HG03575 (cell line): Measurements from ENCODE around the gene ZNF564.
"Not testable (repeated sequence)": the region's sequence is repeated elsewhere in the genome, so short reads cannot be mapped to it uniquely, and the experiment has no call there.

Experiments used
- ATAC-seq: cut with Tn5 transposase; IDR thresholded peaks from one replicate; pipeline ENCODE4 v1.9.1; 2021; ENCODE audit not compliant: unreplicated experiment, insufficient number of reproducible peaks, low FRiP score; ENCODE audit errors: extremely low read depth

The ZNF564 gene

GRCh38 chr19:12551060-12551832, at the start of gene ZNF564:
Gene ZNF564, minus strand, starts transcription at chr19:12551482. Its CDS starts 150 bp downstream, at chr19:12551332.
- peak; percentile 81 for ATAC-seq

DNA sequence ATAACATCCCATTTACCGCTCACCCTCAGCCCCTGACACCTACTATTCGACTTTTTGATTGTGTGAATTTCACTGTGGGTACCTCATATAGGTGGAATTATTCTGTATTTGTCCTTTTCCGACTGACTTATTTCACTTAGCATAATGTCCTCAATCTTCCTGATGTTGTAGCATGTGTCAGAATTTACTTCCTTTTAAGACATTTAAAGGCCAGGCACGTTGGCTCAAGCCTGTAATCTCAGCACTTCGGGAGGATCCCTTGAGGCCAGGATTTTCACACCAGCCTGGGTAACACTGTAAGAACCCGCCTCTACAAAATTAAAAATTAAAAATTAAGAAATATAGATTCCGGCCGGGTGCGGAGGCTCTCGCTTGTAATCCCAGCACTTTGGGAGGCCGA, 46.3 kb upstream of the ZNF564 start:
- no peak for ATAC-seq

GRCh38 chr19:12596927-12597548, 45.8 kb upstream of the ZNF564 start:
- no peak for ATAC-seq

GRCh38 chr19:12596485-12596884, 45.2 kb upstream of the ZNF564 start:
- no peak for ATAC-seq

GRCh38 chr19:12581100-12581499, 29.8 kb upstream of the ZNF564 start:
- no peak for ATAC-seq

- ATAC-seq: no peak
These were observed 29.0 kb upstream of the ZNF564 start for GRCh38 chr19:12580180-12580694.

- no peak for ATAC-seq
These were observed 27.4 kb upstream of the ZNF564 start for GRCh38 chr19:12578641-12579040.

DNA sequence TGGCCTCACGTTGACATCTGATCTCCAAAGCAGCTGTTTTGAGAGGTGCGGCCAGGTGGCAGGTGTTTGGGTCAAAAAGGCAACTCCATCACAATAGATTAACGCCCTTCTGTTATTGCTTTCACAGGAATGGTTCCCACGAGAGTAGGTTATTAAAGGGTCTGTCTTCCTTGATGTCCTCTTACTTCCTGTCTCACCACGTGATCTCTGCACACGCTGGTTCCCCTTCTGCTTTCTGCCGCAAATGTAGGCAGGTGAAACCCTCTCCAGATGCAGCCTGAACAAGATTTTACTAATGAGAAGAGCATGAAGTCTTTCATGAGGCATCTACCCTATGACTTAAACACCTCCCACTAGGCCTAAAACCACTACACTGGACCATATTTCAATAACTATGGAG, 22.8 kb upstream of the ZNF564 start:
- no peak for ATAC-seq

DNA sequence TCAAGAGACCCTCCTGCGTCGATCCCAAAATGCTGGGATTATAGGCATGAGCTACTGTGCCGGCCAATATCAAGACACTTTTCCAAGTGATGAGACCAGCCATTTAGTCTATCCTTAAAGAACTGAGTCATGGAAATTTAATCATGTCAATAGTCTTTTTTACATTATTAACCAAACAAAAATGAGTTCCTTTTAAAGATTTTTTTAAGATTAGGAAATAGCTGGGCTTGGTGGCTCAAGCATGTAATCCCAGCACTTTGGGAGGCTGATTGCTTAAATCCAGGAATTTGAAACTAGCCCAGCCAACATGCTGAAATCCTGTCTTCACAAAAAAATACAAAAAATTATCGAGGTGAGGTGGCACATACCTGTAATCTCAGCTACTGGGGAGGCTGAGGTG, 16.7 kb upstream of the ZNF564 start:
- ATAC-seq: no peak

DNA sequence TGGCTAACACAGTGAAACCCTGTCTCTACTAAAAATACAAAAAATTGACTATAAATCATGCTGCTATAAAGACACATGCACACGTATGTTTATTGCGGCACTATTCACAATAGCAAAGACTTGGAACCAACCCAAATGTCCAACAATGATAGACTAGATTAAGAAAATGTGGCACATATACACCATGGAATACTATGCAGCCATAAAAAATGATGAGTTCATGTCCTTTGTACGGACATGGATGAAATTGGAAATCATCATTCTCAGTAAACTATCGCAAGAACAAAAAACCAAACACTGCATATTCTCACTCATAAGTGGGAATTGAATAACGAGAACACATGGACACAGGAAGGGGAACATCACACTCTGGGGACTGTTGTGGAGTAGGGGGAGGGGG, 15.1 kb upstream of the ZNF564 start:
- ATAC-seq: not testable (repeated sequence)

DNA sequence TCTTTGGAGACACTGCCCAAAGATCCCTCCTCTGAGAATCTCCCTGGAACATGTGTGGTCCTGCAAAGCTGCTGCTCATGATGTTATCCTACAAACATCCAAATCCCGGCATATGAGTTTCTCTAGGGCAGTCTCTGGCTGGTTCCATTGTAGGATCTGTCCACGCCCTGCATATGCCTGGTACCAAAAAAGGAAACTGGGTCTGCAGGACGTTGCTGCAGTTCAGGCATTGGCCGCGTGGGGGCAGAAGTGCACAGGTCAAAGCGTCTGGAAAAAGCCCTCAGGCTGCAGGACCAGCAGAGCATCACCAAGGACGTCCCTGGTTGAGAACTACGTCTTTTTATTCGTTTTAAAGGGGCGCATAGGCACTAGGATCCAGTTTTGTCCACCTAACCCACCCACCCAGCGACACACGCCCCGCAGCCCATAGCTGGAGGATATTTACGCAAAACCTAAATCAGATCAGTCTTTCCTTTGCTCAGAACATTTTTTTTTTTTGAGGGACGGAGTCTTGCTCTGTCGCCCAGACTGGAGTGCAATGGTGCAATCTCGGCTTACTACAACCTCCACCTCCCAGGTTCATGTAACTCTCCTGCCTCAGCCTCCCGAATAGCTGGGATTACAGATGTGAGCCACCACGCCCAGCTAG, 12.9 kb upstream of the ZNF564 start:
- ATAC-seq: no peak

DNA sequence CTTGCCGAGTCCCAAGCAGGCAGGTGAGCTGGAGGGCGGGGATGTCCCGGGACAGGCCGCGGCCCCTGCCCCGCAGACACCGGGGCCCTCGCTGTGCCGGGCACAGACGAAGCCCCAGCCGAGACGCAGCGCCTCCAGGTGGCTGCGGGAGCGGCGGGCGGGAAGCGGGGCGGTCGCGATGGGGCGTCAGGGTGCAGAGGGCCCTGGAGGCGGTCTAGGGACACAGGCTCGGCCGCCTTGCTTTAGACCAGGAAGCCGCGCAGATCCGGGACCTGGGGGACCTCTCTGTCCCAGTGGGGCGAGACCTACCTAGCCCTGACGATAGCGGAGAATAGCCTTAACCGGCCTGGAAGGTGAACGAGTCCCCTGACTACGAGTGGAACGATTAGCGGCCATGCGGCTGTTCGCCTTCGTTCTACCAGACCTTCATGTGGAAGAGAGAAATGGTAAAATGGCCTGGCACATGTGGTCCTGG, 4.2 kb upstream of the ZNF564 start:
- ATAC-seq: no peak

- no peak for ATAC-seq
These were observed 4.4 kb downstream of the ZNF564 start for GRCh38 chr19:12546903-12547302.

DNA sequence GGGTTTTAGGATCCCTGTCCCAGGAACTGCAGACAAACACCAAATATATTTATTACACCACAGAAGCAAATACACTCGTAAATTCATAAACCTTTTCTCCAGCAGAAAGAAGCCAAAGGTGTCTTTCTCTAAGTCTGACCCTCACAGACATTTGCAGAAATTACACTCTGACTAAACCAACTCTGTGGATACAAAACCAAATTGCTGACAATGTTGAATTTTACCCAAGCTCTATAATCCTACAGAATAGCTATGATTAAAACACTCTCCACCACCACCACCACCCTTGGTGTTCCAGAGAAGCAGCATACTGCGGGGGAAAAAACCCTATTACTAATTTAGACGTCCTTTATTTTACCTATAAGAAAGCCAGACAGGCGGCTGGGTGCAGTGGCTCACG, 5.2 kb downstream of the ZNF564 start:
- ATAC-seq: no peak

DNA sequence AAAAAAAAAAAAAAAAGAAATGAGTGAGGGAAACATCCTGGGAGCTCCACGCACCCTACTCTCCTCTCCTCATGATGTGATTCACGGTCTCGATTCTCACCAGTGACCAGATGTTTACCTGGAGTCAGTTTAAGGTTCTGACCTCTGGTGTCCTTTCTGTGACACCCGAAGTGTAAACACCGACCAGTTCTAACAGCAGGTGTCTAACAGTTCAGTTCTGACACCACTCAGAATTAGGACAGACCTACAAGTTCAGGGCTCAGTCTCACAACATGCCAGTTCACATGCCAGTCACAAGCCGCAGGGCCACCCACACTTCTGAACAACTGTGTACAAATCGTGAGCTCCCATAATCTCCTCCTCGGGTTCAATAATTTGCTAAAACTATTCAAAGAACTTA, 6.0 kb downstream of the ZNF564 start:
- no peak for ATAC-seq

GRCh38 chr19:12544401-12544876, 6.8 kb downstream of the ZNF564 start:
- no peak for ATAC-seq

DNA sequence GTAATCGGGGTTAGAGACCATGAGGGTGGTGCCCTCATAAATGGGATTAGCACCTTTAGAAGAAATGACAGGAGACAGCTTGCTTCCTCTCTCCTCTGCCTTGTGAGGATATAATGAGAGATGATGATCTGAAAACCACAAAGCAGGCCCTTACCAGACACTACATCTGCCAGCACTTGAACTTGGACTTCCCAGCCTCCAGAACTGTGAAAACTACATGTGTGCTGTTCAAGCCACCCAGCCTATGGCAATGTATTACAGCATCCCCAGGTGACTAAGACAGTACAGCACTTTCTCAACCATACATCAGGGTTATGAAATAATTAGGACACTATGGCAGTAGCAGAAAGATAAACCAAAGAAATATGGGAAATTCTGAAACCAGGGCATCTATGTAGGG, 7.4 kb downstream of the ZNF564 start:
- ATAC-seq: no peak

DNA sequence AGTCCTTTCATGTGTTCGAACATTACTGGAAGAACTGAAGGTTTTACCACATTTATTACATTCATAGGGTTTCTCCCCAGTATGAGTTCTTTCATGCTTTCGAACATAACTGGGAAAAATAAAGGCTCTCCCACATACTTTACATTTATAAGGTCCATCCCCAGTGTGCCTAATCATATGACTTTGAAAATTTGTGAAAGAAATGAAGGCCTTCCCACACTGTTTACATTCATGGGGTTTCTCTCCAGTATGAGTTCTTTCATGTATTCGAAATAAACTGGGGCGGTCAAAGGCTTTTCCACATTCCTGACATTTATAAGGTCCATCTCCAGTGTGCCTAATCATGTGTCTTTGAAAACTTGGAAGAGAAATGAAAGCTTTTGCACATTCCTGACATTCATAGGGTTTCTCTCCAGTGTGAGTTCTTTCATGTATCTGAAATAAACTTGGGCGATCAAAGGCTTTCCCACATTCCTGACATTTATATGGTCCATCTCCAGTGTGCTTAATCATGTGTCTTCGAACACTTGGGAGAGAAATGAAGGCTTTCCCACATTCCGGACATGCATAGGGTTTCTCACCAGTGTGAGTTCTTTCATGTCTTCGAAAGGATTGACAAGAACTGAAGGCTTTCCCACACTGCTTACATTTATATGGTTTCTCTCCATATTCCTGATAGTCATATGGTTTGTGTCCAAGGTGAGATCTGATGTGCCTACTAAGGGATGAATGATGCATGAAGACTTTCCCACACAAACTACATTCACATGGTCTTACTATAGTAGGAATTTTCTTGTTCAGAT, 24.0 kb downstream of the ZNF564 start:
- ATAC-seq: no peak

GRCh38 chr19:12526542-12526941, 24.7 kb downstream of the ZNF564 start:
- no peak for ATAC-seq
